Measurements from ENCODE around the gene ATP8A1.

GRCh38 chr4:42574870-42575430 is 82.0 kb downstream of the ATP8A1 start:
- TF ChIP-seq RAD21 (IDR thresholded peaks at IDR 0.05; ENCODE audit: low read depth) (no peak), EP300 (IDR thresholded peaks at IDR 0.05; ENCODE audit: borderline replicate concordance) (no peak), REST (IDR thresholded peaks at IDR 0.05; ENCODE audit: low read depth) (no peak), TAF1 (IDR thresholded peaks at IDR 0.05; ENCODE audit: low read depth) (no peak), MAX (IDR thresholded peaks at IDR 0.05) (no peak), TCF12 (IDR thresholded peaks at IDR 0.05; ENCODE audit: low read depth) (no peak), CEBPB (IDR thresholded peaks at IDR 0.05) (peak; percentile 32; the same call in 1 of the 2 replicates), USF1 (IDR thresholded peaks at IDR 0.05) (no peak), NFIC (IDR thresholded peaks at IDR 0.05) (no peak), TEAD4 (IDR thresholded peaks at IDR 0.05) (no peak), ZBTB7A (IDR thresholded peaks at IDR 0.05; ENCODE audit: low read depth) (no peak), YY1 (IDR thresholded peaks at IDR 0.05; ENCODE audit: low read depth) (no peak)
